B cell (primary cell): ENCODE results near the gene ATXN7.

ENCODE experiments used
- EZH2 ChIP-seq: IDR thresholded peaks from 2 replicates; pipeline ENCODE4 v1.6.1; 2012; ENCODE audit warnings: borderline replicate concordance, low read depth, mild to moderate bottlenecking, moderate library complexity, low read length; ENCODE audit not compliant: insufficient read depth, poor library complexity, severe bottlenecking
- TF ChIP-seq, protein P1 (sequence below): fragments of 200-600 bp; IDR thresholded peaks from one replicate; pipeline ENCODE4 v1.8.0; 2022; ENCODE audit warnings: antibody characterized with exemption, mild to moderate bottlenecking

DNA sequence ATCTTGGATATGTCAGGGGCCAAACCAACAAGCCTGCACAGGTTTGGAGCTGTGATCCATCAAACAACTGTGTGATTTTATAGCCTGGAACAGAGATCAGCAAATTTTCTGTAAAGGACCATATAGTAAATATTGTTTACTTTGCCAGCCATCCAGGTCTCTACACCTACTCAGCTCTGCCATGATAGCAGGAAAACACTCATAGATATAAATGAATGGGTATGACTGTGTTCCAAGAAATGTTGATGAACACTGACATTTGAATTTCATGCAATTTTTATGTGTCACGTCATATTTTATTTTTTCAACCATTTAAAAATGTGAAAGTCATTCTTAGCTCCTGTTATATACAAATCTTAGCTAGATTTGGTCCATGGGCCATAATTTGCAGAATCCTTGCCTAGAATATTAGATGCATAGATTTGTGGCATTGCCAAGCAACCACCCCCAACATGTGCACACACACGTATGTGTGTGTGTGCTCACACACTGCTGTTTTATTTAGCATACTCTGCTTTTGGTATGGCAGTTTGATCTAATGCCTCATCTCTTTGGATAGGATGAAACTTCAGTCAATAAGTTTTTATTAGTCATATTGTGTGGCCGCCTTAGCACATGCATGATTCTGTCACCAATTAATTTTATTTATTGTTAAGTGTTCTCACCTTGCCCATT, 6.4 kb downstream of the ATXN7 start:
- TF ChIP-seq, protein P1, sequence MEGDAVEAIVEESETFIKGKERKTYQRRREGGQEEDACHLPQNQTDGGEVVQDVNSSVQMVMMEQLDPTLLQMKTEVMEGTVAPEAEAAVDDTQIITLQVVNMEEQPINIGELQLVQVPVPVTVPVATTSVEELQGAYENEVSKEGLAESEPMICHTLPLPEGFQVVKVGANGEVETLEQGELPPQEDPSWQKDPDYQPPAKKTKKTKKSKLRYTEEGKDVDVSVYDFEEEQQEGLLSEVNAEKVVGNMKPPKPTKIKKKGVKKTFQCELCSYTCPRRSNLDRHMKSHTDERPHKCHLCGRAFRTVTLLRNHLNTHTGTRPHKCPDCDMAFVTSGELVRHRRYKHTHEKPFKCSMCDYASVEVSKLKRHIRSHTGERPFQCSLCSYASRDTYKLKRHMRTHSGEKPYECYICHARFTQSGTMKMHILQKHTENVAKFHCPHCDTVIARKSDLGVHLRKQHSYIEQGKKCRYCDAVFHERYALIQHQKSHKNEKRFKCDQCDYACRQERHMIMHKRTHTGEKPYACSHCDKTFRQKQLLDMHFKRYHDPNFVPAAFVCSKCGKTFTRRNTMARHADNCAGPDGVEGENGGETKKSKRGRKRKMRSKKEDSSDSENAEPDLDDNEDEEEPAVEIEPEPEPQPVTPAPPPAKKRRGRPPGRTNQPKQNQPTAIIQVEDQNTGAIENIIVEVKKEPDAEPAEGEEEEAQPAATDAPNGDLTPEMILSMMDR, result no peak
- TF ChIP-seq EZH2, result no peak
